ENCODE results near the gene OTUB2. TPM values are rescaled to one million over a fixed set of nuclear protein-coding genes. Genes with fewer than 3 reads are reported as not detected.

OTUB2 gene
- total and polyA plus RNA-seq, 4 donors, result 0.28 to 0.92 (median 0.63) TPM

DNA sequence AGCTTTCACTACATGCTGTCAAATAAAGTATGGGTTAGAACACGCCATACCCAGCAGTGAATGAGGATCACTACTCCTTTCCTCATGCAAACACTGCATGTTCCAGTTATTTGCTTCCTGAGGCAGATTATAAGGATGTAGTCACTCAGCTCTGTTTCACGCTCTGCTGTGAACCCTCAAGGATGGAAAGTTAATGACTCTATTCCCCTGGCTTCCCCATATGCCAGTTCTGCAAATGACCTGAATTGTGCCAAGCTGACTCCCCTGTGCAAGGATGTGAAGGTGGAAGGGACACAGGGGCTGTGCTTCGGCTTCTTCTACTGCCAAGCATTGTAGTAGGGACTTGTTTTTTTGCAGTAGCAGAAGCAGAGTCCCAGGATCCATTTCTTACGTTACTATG is 61.8 kb downstream of the OTUB2 start (continued):
- TF ChIP-seq, protein P1, sequence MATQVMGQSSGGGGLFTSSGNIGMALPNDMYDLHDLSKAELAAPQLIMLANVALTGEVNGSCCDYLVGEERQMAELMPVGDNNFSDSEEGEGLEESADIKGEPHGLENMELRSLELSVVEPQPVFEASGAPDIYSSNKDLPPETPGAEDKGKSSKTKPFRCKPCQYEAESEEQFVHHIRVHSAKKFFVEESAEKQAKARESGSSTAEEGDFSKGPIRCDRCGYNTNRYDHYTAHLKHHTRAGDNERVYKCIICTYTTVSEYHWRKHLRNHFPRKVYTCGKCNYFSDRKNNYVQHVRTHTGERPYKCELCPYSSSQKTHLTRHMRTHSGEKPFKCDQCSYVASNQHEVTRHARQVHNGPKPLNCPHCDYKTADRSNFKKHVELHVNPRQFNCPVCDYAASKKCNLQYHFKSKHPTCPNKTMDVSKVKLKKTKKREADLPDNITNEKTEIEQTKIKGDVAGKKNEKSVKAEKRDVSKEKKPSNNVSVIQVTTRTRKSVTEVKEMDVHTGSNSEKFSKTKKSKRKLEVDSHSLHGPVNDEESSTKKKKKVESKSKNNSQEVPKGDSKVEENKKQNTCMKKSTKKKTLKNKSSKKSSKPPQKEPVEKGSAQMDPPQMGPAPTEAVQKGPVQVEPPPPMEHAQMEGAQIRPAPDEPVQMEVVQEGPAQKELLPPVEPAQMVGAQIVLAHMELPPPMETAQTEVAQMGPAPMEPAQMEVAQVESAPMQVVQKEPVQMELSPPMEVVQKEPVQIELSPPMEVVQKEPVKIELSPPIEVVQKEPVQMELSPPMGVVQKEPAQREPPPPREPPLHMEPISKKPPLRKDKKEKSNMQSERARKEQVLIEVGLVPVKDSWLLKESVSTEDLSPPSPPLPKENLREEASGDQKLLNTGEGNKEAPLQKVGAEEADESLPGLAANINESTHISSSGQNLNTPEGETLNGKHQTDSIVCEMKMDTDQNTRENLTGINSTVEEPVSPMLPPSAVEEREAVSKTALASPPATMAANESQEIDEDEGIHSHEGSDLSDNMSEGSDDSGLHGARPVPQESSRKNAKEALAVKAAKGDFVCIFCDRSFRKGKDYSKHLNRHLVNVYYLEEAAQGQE (IDR thresholded peaks at IDR 0.05), result no peak

DNA sequence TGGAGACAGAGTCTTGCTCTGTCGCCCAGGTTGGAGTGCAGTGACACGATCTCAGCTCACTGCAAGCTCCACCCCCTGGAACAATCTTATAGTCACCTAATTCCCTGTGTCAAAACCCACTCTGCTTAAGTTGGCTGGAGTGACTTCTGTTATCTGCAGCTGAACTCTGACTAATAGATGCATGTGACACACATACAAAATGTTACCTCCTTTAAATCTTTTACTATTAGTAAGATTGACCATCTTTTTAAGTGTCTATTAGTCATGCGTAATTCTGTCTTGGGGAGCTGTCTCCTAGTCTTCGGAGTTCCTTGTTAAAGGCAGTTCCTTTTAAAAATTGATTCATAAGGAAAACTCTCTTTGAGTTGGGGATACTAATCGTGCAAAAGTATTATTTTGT is 62.4 kb downstream of the OTUB2 start:
- DNase-seq (ENCODE audit: low spot score), result no peak
- Histone ChIP-seq H3K36me3 (ENCODE audit: control insufficient read depth in 4 of 4, insufficient read depth in 3 of 4, low read depth in 1 of 4, low read length in 3 of 4) (no peaks in the 10 kb centered on the region), H3K27ac (ENCODE audit: low read depth in 1 of 2, low read length in 2 of 2) (no peak overlapping the region), H3K4me3 (ENCODE audit: low read depth in 1 of 3, low read length in 3 of 3) (no peak overlapping the region), H3K9ac (ENCODE audit: low read depth in 1 of 2, low read length in 2 of 2) (no peak overlapping the region), H3K4me1 (ENCODE audit: control insufficient read depth in 4 of 4, insufficient read depth in 4 of 4, low read length in 3 of 4) (no peaks in the 10 kb centered on the region), H3K9me3 (ENCODE audit: control insufficient read depth in 4 of 4, low read length in 3 of 4) (no peaks in the 10 kb centered on the region), H3K27me3 (ENCODE audit: control insufficient read depth in 4 of 4, insufficient read depth in 4 of 4, low read length in 3 of 4) (no peaks in the 10 kb centered on the region)
- 94% methylated on average over 5 of the region's 5 CpGs for WGBS
- TF ChIP-seq, protein P2, sequence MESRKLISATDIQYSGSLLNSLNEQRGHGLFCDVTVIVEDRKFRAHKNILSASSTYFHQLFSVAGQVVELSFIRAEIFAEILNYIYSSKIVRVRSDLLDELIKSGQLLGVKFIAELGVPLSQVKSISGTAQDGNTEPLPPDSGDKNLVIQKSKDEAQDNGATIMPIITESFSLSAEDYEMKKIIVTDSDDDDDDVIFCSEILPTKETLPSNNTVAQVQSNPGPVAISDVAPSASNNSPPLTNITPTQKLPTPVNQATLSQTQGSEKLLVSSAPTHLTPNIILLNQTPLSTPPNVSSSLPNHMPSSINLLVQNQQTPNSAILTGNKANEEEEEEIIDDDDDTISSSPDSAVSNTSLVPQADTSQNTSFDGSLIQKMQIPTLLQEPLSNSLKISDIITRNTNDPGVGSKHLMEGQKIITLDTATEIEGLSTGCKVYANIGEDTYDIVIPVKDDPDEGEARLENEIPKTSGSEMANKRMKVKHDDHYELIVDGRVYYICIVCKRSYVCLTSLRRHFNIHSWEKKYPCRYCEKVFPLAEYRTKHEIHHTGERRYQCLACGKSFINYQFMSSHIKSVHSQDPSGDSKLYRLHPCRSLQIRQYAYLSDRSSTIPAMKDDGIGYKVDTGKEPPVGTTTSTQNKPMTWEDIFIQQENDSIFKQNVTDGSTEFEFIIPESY (IDR thresholded peaks at IDR 0.05), result no peak
- no peak for TF ChIP-seq TAF1 (conservative IDR thresholded peaks at IDR 0.05)
- TF ChIP-seq NR2F2 (IDR thresholded peaks at IDR 0.05), result no peak
- TF ChIP-seq GABPA (IDR thresholded peaks at IDR 0.05 in 1 of 2, conservative IDR thresholded peaks at IDR 0.05 in 1 of 2), result no peak
- no peak for TF ChIP-seq RXRA (IDR thresholded peaks at IDR 0.05)
- TF ChIP-seq, protein P3, sequence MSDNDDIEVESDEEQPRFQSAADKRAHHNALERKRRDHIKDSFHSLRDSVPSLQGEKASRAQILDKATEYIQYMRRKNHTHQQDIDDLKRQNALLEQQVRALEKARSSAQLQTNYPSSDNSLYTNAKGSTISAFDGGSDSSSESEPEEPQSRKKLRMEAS (IDR thresholded peaks at IDR 0.05), result no peak
- no peak for TF ChIP-seq FOXA1 (IDR thresholded peaks at IDR 0.05)
- TF ChIP-seq, protein P4, sequence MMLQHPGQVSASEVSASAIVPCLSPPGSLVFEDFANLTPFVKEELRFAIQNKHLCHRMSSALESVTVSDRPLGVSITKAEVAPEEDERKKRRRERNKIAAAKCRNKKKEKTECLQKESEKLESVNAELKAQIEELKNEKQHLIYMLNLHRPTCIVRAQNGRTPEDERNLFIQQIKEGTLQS (IDR thresholded peaks at IDR 0.05), result no peak
- TF ChIP-seq HNF4A (conservative IDR thresholded peaks at IDR 0.05), result no peak
- no peak for TF ChIP-seq FOXA2 (IDR thresholded peaks at IDR 0.05)
- TF ChIP-seq SP1 (IDR thresholded peaks at IDR 0.05), result no peak
- no peak for TF ChIP-seq YY1 (IDR thresholded peaks at IDR 0.05)
- TF ChIP-seq, protein P5, sequence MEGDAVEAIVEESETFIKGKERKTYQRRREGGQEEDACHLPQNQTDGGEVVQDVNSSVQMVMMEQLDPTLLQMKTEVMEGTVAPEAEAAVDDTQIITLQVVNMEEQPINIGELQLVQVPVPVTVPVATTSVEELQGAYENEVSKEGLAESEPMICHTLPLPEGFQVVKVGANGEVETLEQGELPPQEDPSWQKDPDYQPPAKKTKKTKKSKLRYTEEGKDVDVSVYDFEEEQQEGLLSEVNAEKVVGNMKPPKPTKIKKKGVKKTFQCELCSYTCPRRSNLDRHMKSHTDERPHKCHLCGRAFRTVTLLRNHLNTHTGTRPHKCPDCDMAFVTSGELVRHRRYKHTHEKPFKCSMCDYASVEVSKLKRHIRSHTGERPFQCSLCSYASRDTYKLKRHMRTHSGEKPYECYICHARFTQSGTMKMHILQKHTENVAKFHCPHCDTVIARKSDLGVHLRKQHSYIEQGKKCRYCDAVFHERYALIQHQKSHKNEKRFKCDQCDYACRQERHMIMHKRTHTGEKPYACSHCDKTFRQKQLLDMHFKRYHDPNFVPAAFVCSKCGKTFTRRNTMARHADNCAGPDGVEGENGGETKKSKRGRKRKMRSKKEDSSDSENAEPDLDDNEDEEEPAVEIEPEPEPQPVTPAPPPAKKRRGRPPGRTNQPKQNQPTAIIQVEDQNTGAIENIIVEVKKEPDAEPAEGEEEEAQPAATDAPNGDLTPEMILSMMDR (IDR thresholded peaks at IDR 0.05; ENCODE audit: low read depth, low read length, missing input control), result no peak
- TF ChIP-seq HNF4G (IDR thresholded peaks at IDR 0.05), result no peak
- no peak for TF ChIP-seq JUND (IDR thresholded peaks at IDR 0.05)
- TF ChIP-seq, protein P1 (IDR thresholded peaks at IDR 0.05), result no peak
- TF ChIP-seq EGR1 (IDR thresholded peaks at IDR 0.05; ENCODE audit: low read depth in 2 of 2), result no peak
- no peak for TF ChIP-seq RAD21 (IDR thresholded peaks at IDR 0.05)
